ENCODE data around the gene BCR.

BCR gene

DNA sequence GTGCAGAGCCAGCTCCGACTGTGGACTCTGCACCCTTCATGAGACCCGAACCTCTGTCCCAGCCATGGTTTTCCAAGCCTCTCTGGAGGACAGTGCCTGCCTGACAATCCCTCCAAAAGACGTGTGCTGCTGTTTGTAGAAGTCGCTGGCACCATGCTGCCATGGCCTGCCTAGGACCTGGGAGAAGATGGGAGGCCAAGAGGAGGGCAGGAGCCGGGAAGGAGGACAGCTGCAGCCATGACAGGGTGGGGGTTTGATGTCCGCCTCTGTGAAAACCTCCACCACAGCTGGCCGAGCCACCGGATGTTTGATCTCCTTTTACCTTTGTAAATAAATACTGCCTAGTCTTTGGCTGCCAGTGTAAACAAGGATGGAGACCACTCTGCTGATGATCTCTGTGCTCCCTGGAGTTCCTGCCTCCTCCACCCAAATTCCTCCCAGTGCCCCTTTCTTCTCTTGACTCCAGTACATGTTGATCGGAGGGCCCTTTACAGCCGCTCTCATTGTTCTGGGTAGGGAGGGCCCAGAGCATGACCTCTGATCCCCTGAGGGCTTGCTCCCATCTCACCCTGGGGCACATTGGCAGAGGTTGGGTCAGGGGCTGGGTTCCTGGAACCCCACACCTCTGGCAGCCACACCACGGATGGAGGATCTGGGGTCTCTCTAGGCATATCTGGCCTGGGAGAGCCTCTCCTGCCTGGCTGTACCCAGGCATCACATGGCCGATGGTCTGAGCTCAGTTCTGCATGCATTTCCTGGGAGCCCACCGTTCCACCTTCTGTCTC is 66.9 kb downstream of the BCR start:
- DNase-seq, result no peak

- DNase-seq, result no peak
Observed at GRCh38 chr22:23248583-23248982, 68.3 kb downstream of the BCR start.

GRCh38 chr22:23250056-23250784 is 69.9 kb downstream of the BCR start:
- DNase-seq, result no peak

DNA sequence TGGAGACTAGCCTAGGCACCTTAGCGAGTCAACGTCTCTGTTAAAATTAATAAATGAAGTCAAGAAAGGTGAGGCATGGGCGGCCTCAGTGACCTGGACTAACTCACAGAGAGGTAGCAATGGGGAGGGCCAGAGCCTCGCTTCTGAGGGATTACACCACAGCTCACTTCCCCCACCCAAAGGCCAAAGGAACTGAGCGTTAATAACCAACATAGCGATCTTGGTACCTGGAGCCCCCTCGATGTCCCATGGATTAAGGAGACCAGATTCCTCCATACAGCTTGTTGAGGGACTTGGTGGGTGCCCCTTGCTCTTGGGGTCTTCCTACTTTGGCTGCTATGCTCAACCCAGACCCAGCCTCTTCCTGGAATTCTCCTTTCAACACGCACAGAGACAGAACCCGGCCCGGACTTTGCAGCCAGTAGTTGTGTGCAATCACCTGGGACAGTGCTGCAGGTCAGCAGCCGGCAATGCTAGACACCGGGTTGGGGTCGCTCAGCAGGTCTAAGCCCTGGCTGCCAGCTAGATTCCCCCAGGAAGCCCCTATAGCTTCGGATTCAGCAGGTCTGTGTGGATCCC is 70.6 kb downstream of the BCR start:
- DNase-seq, result no peak

- no peak for DNase-seq
Observed at GRCh38 chr22:23251445-23252093, 71.3 kb downstream of the BCR start.

- DNase-seq, result no peak
Observed at GRCh38 chr22:23253475-23254055, 73.3 kb downstream of the BCR start.

DNA sequence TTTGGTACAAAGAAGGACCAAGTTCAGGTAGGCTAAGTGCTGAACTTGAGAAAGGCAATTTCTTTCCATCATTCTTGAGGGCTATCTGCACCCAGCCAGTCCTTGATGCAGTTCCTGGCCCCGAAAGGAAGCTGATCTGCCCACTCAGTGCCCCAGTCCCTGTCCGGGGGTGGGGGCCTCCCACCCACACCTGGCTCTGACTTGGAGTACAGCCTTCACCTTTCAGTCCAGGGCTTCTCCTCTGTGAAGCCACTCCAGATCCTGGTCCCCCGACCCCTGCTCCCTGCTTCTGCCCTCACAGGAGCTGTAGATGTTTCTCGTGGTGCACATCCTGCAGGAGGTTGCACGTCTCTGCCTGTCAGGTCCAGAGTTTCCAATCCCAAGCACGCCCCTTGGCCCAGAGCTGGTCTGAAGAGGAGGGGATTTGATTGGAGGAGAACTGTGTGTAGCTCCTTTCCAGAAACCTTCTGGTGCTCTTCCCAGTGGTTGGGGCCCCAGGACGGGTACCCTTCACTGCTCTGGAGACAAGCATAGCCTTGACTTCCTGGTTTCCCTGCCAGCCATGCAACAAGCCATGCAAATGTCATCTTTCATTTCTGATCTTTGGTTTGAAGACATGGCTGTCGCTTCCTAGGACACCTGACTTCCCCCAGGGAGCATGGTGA is 75.3 kb downstream of the BCR start:
- no peak for DNase-seq

DNA sequence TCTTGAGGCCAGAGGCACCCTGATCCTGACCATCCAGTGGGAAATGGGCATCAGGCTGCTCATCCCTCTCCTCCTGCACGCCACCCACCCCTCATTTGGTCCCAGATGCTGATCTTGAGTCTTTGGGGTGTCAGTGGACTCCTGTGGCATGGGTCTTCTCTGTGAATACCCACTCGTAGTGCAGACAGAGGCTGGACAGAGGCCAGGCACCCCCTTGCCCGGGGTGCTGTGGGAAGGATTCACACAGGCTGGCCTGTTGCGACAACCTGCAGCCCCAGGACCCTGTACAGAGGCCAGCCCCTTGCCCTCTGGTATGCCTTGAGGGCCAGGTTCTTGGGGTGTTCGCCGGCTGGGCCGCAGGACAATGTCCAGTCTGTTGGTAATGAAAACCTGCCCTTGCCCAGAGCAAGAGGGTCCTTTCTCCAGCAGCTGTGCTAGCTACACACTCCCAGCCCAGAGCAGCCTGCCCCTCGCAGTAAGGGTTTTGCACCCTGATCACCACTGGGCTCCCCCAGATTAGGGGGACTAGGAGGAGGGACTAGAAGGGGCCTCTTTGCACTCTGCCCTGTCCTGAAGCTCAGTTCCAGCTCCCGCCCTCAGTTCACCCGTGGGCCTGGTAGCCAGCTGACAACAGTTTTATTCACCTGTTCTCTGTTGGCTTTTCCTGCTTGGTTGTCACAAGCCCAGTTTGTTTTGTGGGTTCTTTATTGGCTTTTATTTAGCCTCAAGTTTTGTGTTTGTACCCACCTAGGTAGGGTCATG is 76.0 kb downstream of the BCR start:
- DNase-seq, result no peak

DNA sequence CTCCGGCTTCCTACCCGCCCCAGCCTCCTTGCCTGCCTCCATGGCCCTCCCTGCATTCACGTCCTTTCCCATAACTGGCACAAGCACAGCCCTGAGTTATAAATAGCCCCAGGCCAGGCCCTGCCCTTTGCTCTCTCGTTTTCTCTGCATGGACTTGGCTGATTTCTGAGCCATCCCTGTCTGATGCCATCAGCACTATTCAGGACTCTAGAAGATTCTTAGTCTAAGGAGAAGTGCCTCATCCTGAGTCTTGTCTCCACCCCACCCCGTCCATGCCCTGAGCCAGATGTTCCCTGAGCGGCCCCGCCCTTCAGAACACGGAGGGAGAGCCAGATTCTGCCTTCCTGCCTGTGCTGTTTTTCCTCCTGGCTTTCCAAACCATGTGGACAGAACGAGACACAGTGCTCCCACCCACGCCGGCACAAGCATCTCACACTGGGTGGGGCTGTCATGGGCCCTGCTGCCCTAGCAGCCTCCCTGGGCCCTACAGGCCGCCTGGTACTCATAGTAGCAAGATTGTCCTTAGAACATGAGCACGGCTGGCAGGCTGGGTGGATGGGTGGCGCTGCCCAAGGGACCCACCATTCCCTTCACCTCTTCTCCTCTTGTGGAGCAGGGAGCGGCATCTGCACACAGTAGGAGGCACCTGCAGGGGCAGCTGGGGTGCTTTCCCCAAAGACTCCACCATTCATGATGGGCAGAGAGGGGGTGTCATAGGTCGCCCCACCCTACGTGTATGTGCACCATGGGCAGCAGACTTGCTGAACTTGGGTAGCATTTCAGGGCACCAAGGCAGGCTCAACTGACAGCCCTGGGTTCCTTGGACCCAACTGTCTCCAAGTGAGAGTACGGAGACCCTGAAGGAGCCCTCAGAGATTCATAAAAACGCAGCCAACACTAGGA is 76.9 kb downstream of the BCR start:
- DNase-seq, result no peak

- no peak for DNase-seq
Observed at GRCh38 chr22:23257889-23258825, 77.8 kb downstream of the BCR start.

DNA sequence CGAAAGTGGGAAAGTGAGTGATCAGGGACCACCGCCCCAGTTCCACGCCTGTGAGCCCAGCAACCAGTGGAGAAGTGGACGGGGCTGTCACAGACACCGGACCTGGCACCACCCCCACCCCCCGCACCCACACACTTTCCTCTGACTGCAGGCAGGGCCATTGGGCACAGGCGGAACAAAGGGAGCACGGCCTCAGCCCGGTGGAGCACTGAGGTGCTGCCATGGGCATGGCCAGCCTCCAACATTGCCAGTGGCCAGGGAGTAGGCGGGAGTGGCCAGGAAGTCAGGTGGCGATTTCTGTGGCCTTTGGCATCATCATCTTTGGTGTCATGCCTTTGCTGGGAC is 78.5 kb downstream of the BCR start:
- no peak for DNase-seq

- DNase-seq, result no peak
Observed at GRCh38 chr22:23259916-23260644, 79.8 kb downstream of the BCR start.

DNA sequence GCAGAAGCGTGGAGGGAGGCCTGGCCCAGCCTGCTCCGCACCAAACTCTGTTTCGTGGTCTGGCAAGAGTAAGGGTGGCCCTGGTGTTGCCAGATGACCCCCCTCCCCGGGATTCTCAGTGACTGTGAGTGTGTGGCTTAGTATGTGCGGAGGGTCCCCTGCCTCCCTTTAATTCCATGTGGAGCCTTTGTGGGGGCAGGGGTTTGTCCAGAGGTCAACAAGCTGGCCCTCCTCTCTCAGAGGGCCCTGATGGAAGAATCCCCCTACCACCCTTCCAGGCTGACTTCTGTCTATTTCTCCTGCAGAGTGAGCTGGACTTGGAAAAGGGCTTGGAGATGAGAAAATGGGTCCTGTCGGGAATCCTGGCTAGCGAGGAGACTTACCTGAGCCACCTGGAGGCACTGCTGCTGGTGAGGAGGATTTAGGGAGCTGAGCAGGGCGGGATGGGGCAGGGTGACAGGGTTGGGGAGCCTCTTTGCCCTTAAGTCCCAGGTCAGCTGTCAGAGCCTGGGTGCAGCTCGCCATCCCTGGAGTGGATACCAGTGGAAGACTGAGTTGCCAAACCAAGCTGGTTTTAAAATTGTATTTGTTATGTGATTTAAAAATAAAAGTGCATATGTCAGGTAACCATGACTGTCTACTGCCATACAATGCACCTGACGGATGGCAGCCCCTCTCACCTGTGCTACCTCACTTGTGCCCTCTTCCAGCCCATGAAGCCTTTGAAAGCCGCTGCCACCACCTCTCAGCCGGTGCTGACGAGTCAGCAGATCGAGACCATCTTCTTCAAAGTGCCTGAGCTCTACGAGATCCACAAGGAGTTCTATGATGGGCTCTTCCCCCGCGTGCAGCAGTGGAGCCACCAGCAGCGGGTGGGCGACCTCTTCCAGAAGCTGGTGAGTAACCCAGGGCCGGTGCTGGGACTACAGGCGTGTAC is 80.6 kb downstream of the BCR start:
- no peak for DNase-seq

- no peak for DNase-seq
Observed at GRCh38 chr22:23261900-23262450, 81.7 kb downstream of the BCR start.

DNA sequence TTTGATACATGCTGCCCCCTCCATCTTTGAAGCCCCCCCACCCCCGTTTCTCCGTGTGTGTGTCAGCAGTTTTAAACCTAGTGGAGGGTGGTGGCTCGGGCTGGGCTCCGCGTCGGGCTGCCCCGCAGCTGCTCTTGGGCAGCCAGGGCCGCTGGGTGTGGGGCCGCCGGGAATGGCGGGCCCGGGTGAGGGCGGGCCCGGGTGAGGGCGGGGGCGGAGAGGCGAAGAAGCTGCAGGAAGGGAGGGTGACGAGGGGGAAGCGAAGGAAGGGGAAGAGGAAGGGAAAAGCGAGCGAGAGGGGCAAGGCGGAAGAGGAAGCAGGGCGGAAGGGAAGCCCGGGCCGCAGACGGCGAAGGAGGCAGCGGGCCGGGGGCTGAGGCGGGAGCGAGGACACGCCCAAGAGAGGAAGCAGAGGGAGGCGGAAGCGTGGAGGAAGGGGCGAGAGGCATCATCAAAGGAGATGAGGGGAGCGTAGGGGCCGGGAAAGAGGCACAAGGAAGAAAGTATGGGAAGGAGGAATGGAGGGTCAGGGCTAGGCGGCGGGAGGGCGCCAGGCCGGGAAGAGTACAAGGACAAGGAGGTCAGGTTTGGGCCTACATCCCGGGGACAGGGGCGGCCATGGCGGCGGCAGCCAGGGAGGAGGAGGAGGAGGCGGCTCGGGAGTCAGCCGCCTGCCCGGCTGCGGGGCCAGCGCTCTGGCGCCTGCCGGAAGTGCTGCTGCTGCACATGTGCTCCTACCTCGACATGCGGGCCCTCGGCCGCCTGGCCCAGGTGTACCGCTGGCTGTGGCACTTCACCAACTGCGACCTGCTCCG is 82.4 kb downstream of the BCR start:
- DNase-seq, result no peak
